WTC11 (cell line): ENCODE measurements around the gene SLC30A2.

ENCODE experiments used
- NR1H2 ChIP-seq: sonication (generic); formaldehyde crosslinking; IDR thresholded peaks from 2 replicates; pipeline ENCODE4 v1.9.0; 2021; ENCODE audit warnings: mild to moderate bottlenecking, moderate library complexity, missing genetic modification reagents
- TP53 ChIP-seq: sonication (generic); formaldehyde crosslinking; IDR thresholded peaks from 2 replicates; pipeline ENCODE4 v1.8.1; 2023; ENCODE audit warnings: mild to moderate bottlenecking, missing genetic modification reagents
- TF ChIP-seq, protein P1 (sequence below): fragments of 200-600 bp; IDR thresholded peaks from 2 replicates; pipeline ENCODE4 v1.8.0; 2022; ENCODE audit warnings: antibody characterized with exemption
- TF ChIP-seq, protein P2 (sequence below): sonication (generic); formaldehyde crosslinking; IDR thresholded peaks from 2 replicates; pipeline ENCODE4 v1.8.1; 2023; ENCODE audit warnings: mild to moderate bottlenecking, missing genetic modification reagents, moderate library complexity
- TF ChIP-seq, protein P3 (sequence below): sonication (generic); formaldehyde crosslinking; IDR thresholded peaks from 2 replicates; pipeline ENCODE4 v1.8.0; 2022; ENCODE audit warnings: mild to moderate bottlenecking, missing genetic modification reagents

DNA sequence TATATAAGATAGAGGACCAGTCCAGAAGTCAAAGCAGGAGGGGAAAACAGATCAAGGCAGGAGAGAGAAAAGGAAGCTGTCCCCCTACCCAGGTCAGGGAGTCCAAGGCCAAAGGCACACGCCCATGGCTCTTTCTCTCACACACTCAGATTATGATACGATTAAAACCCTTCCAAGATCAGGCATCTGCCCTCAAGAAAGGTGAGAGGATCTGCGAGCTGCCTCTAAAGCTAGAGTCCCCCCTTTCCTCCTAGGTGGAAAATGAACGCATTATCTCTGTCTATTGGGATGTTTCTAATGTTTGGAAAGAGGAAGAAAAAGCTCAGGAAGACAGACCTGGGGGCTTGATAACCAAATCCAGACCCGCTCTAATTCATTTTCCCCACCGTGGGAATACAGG lies 55.7 kb downstream of the SLC30A2 start:
- TF ChIP-seq, protein P1, sequence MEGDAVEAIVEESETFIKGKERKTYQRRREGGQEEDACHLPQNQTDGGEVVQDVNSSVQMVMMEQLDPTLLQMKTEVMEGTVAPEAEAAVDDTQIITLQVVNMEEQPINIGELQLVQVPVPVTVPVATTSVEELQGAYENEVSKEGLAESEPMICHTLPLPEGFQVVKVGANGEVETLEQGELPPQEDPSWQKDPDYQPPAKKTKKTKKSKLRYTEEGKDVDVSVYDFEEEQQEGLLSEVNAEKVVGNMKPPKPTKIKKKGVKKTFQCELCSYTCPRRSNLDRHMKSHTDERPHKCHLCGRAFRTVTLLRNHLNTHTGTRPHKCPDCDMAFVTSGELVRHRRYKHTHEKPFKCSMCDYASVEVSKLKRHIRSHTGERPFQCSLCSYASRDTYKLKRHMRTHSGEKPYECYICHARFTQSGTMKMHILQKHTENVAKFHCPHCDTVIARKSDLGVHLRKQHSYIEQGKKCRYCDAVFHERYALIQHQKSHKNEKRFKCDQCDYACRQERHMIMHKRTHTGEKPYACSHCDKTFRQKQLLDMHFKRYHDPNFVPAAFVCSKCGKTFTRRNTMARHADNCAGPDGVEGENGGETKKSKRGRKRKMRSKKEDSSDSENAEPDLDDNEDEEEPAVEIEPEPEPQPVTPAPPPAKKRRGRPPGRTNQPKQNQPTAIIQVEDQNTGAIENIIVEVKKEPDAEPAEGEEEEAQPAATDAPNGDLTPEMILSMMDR, result no peak
- no peak for TF ChIP-seq TP53
- TF ChIP-seq, protein P2, sequence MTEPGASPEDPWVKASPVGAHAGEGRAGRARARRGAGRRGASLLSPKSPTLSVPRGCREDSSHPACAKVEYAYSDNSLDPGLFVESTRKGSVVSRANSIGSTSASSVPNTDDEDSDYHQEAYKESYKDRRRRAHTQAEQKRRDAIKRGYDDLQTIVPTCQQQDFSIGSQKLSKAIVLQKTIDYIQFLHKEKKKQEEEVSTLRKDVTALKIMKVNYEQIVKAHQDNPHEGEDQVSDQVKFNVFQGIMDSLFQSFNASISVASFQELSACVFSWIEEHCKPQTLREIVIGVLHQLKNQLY (CRISPR knock-in tag), result no peak
- TF ChIP-seq NR1H2 (CRISPR knock-in tag), result no peak
- TF ChIP-seq, protein P3, sequence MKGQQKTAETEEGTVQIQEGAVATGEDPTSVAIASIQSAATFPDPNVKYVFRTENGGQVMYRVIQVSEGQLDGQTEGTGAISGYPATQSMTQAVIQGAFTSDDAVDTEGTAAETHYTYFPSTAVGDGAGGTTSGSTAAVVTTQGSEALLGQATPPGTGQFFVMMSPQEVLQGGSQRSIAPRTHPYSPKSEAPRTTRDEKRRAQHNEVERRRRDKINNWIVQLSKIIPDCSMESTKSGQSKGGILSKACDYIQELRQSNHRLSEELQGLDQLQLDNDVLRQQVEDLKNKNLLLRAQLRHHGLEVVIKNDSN (CRISPR knock-in tag), result no peak
